ENCODE data around the gene MORN3.

DNA sequence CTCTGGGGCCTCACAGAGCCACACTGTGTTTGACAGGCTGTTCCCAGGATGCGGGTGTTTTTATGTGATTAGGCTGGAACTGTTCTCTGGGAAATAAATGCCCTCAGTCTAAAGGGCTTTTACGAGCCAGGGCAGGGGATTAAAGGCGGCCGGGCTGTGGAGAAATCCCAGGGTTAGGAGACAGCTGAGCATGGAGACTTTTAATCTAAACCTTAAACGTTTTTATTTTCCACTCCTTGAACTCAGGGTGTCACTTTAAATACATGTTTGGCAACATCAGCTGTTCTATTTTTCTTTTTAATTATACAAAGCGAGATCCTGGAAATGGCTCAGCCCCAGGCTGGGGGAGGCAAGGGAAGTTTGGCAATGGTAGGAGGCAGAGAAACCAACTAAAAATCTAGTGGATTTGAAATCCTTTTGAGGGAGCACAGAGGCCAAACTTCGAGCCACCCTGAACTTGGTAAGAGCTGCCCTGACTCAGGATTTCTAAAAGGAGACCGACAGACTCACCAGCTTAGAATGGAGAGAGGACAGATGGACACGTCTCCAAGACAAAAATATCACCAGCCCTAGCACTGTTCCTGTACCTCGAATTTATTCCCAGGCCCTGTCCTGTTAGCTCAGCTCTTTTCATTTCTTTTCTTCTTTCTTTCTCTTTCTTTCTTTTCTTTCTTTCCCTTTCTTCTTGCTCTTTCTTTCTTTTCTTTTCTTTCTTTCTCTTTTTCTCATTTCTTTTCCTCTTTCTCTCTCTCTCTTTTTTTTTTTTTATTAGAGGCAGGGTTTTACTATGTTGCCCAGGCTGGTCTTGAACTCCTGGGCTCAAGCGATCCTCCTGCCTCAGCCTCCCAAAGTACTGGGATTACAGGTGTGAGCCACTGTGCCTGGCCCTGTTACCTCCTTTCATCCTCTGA lies 59.0 kb downstream of the MORN3 start:
- TF ChIP-seq POLR2A (IDR thresholded peaks at IDR 0.05) (no peak), CTCF (IDR thresholded peaks at IDR 0.05) (no peak)

All from heart left ventricle (tissue), 13 donors.